ENCODE measurements around the gene CXCL1. TPM values are rescaled to one million over a fixed set of nuclear protein-coding genes. Genes with fewer than 3 reads are reported as not detected.

CXCL1 gene
- polyA plus RNA-seq, 1 experiment, result 0.53 TPM

GRCh38 chr4:73839715-73840114 lies 29.5 kb upstream of the CXCL1 start:
- ChIA-PET POLR2A (no interaction called here), CTCF (interaction anchor here (0.7 kb wide), 1 partner anchor 299 kb away, joined by 4 read pairs; no protein-coding TSS in a partner anchor)
- no peak for TF ChIP-seq CTCF (IDR thresholded peaks at IDR 0.05; ENCODE audit: insufficient read depth, low read depth, low read length)
- no peak overlapping the region for H3K4me3 ChIP-seq (ENCODE audit: low read depth, low read length)
- no peaks in the 10 kb centered on the region for H3K36me3 ChIP-seq (ENCODE audit: control insufficient read depth, insufficient read depth, low read length)
- no peak for DNase-seq (ENCODE audit: low read depth)
- no peaks in the 10 kb centered on the region for H3K27me3 ChIP-seq (ENCODE audit: control insufficient read depth, insufficient read depth, low read length)

- POLR2A ChIA-PET, result no interaction called here
- CTCF ChIA-PET, result interaction anchor here (0.9 to 1.1 kb wide), 2 partner anchors 9 to 69 kb away, joined by 3 read pairs; no protein-coding TSS in a partner anchor
Measured at GRCh38 chr4:73841243-73841925, 27.8 kb upstream of the CXCL1 start.

GRCh38 chr4:73842696-73843095 lies 26.5 kb upstream of the CXCL1 start:
- CTCF ChIA-PET, result interaction anchor here (0.9 to 1.1 kb wide), 3 partner anchors 8 to 68 kb away, joined by 3 read pairs; no protein-coding TSS in a partner anchor
- Histone ChIP-seq H3K27me3 (ENCODE audit: control insufficient read depth, insufficient read depth, low read length) (peaks cover 4% of the 10 kb centered on the region), H3K4me3 (ENCODE audit: low read depth, low read length) (no peak overlapping the region), H3K36me3 (ENCODE audit: control insufficient read depth, insufficient read depth, low read length) (no peaks in the 10 kb centered on the region)
- DNase-seq (ENCODE audit: low read depth), result no peak
- POLR2A ChIA-PET, result no interaction called here
- no peak for TF ChIP-seq CTCF (IDR thresholded peaks at IDR 0.05; ENCODE audit: insufficient read depth, low read depth, low read length)

More at GRCh38 chr4:73841243-73841925, 27.8 kb upstream of the CXCL1 start:
- TF ChIP-seq CTCF (IDR thresholded peaks at IDR 0.05; ENCODE audit: insufficient read depth, low read depth, low read length), result no peak
- Histone ChIP-seq H3K36me3 (ENCODE audit: control insufficient read depth, insufficient read depth, low read length) (no peaks in the 10 kb centered on the region), H3K4me3 (ENCODE audit: low read depth, low read length) (no peak overlapping the region), H3K27me3 (ENCODE audit: control insufficient read depth, insufficient read depth, low read length) (no peaks in the 10 kb centered on the region)
- no peak for DNase-seq (ENCODE audit: low read depth)

GRCh38 chr4:73843369-73843768 lies 25.8 kb upstream of the CXCL1 start:
- no peak for TF ChIP-seq CTCF (IDR thresholded peaks at IDR 0.05; ENCODE audit: insufficient read depth, low read depth, low read length)
- ChIA-PET POLR2A (interaction anchor here (0.6 kb wide), 1 partner anchor 660 kb away, joined by 4 read pairs; no protein-coding TSS in a partner anchor), CTCF (interaction anchor here (0.7 to 1.1 kb wide), 2 partner anchors 10 to 14 kb away, joined by 3 read pairs; no protein-coding TSS in a partner anchor)
- H3K36me3 ChIP-seq (ENCODE audit: control insufficient read depth, insufficient read depth, low read length), result no peaks in the 10 kb centered on the region
- H3K27me3 ChIP-seq (ENCODE audit: control insufficient read depth, insufficient read depth, low read length), result peaks cover 5% of the 10 kb centered on the region
- DNase-seq (ENCODE audit: low read depth), result no peak
- H3K4me3 ChIP-seq (ENCODE audit: low read depth, low read length), result no peak overlapping the region

GRCh38 chr4:73844345-73844744 lies 24.8 kb upstream of the CXCL1 start:
- Histone ChIP-seq H3K4me3 (ENCODE audit: low read depth, low read length) (no peak overlapping the region), H3K36me3 (ENCODE audit: control insufficient read depth, insufficient read depth, low read length) (no peaks in the 10 kb centered on the region), H3K27me3 (ENCODE audit: control insufficient read depth, insufficient read depth, low read length) (peaks cover 5% of the 10 kb centered on the region)
- DNase-seq (ENCODE audit: low read depth), result no peak
- ChIA-PET CTCF (interaction anchor here (0.9 to 1.4 kb wide), 2 partner anchors 15 to 115 kb away, joined by 3 to 4 read pairs; no protein-coding TSS in a partner anchor), POLR2A (no interaction called here)
- no peak for TF ChIP-seq CTCF (IDR thresholded peaks at IDR 0.05; ENCODE audit: insufficient read depth, low read depth, low read length)

Data from BJ (cell line).